Measurements from ENCODE around the gene DUSP28.

- TF ChIP-seq CTCF (IDR thresholded peaks at IDR 0.05), result no peak
- no peak for TF ChIP-seq POLR2A (IDR thresholded peaks at IDR 0.05)
Measured at GRCh38 chr2:240557808-240558207, 2.3 kb upstream of the DUSP28 start, which contains the start of gene ANKMY1.
